HG03520 (cell line): ENCODE results near the gene SAMD4B.
"Not testable (repeated sequence)": the region's sequence is repeated elsewhere in the genome, so short reads cannot be mapped to it uniquely, and the experiment has no call there.

Experiments
- ATAC-seq: cut with Tn5 transposase; IDR thresholded peaks from one replicate; pipeline ENCODE4 v1.9.1; 2021; ENCODE audit warnings: mild to moderate bottlenecking, moderate library complexity; ENCODE audit not compliant: unreplicated experiment

Gene SAMD4B

GRCh38 chr19:39362682-39363657 is 20.7 kb downstream of the SAMD4B start:
- ATAC-seq, result no peak

GRCh38 chr19:39363901-39364457 is 21.8 kb downstream of the SAMD4B start:
- ATAC-seq, result no peak

GRCh38 chr19:39365531-39365930 is 23.3 kb downstream of the SAMD4B start:
- ATAC-seq, result no peak

GRCh38 chr19:39369200-39369599 is 27.0 kb downstream of the SAMD4B start:
- no peak for ATAC-seq

- no peak for ATAC-seq
These were observed 28.5 kb downstream of the SAMD4B start for GRCh38 chr19:39370735-39371134.

GRCh38 chr19:39372047-39372802 is 30.0 kb downstream of the SAMD4B start:
- no peak for ATAC-seq

- no peak for ATAC-seq
These were observed 30.7 kb downstream of the SAMD4B start for GRCh38 chr19:39372941-39373340.

GRCh38 chr19:39375929-39376328 is 33.7 kb downstream of the SAMD4B start:
- no peak for ATAC-seq

GRCh38 chr19:39377373-39378362 is 35.4 kb downstream of the SAMD4B start:
- ATAC-seq, result no peak

- not testable (repeated sequence) for ATAC-seq
These were observed 37.1 kb downstream of the SAMD4B start for GRCh38 chr19:39379366-39379765.

- no peak for ATAC-seq
These were observed 37.7 kb downstream of the SAMD4B start for GRCh38 chr19:39379865-39380396.

GRCh38 chr19:39380521-39381502 is 38.6 kb downstream of the SAMD4B start:
- ATAC-seq, result no peak

- ATAC-seq, result no peak
These were observed 39.8 kb downstream of the SAMD4B start for GRCh38 chr19:39381910-39382611.

- ATAC-seq, result no peak
These were observed 41.0 kb downstream of the SAMD4B start for GRCh38 chr19:39382991-39383828.

- ATAC-seq, result no peak
These were observed 42.8 kb downstream of the SAMD4B start for GRCh38 chr19:39384839-39385568.

GRCh38 chr19:39385629-39386411 is 43.6 kb downstream of the SAMD4B start:
- ATAC-seq, result no peak
